Keratinocyte (primary cell): ENCODE results near the gene TNNI3. TPM values are rescaled to one million over a fixed set of nuclear protein-coding genes. Genes with fewer than 3 reads are reported as not detected.

Source experiments
- DNase-seq: peaks from one replicate; pipeline ENCODE4 v3.0.0-alpha.2; 2011; ENCODE audit warnings: low read depth, missing footprints, low spot score
- FAIRE-seq: peaks from 2 replicates; lab custom pipeline; 2011; peaks lifted over from hg19 to GRCh38; lab: Jason Lieb, UNC
- H2AFZ ChIP-seq: 2 replicates; pipeline ENCODE4 v1.6.0; 2012; ENCODE audit warnings: low read length, control low read depth, inconsistent platforms; ENCODE audit not compliant: control insufficient read depth
- H3K27ac ChIP-seq: 2 replicates; pipeline ENCODE4 v1.5.1; 2011; ENCODE audit warnings: low read length; ENCODE audit not compliant: control insufficient read depth, insufficient read depth
- H3K27me3 ChIP-seq: 3 replicates; pipeline ENCODE4 v1.6.0; 2011; ENCODE audit warnings: low read length; ENCODE audit not compliant: control insufficient read depth, insufficient read depth; ENCODE audit errors: extremely low read depth
- H3K36me3 ChIP-seq, 2 experiments: 2 replicates in 1 of 2; 3 replicates in 1 of 2; pipeline ENCODE4 v1.5.1; 2011; ENCODE audit warnings: low read length in 2 of 2, mild to moderate bottlenecking in 1 of 2; ENCODE audit not compliant: control insufficient read depth in 2 of 2, insufficient read depth in 2 of 2; ENCODE audit errors: extremely low read depth in 1 of 2
- H3K4me1 ChIP-seq: 3 replicates; pipeline ENCODE4 v1.5.1; 2011; ENCODE audit warnings: low read length; ENCODE audit not compliant: control insufficient read depth, insufficient read depth; ENCODE audit errors: extremely low read depth
- H3K4me2 ChIP-seq: 3 replicates; pipeline ENCODE4 v1.6.0; 2011; ENCODE audit warnings: low read depth, low read length; ENCODE audit not compliant: control insufficient read depth, insufficient read depth; ENCODE audit errors: extremely low read depth
- H3K4me3 ChIP-seq, 3 experiments: fragments of 200-600 bp in 1 of 3; sonication (generic) in 1 of 3; 2 replicates in 2 of 3; 3 replicates in 1 of 3; pipeline ENCODE4 v1.5.1; 2011 to 2016; ENCODE audit warnings: low read length in 3 of 3, mild to moderate bottlenecking in 3 of 3, control low read depth in 2 of 3, inconsistent platforms in 1 of 3, low read depth in 1 of 3, mixed read lengths in 1 of 3, mixed run types in 1 of 3, moderate library complexity in 1 of 3; ENCODE audit not compliant: control insufficient read depth in 2 of 3, insufficient read depth in 2 of 3; ENCODE audit errors: extremely low read depth in 1 of 3
- H3K79me2 ChIP-seq: 2 replicates; pipeline ENCODE4 v1.6.0; 2012; ENCODE audit warnings: low read length; ENCODE audit not compliant: control insufficient read depth, insufficient read depth
- H3K9ac ChIP-seq: 3 replicates; pipeline ENCODE4 v1.6.0; 2011; ENCODE audit warnings: low read length; ENCODE audit not compliant: control insufficient read depth, insufficient read depth; ENCODE audit errors: extremely low read depth
- H3K9me1 ChIP-seq: 3 replicates; pipeline ENCODE4 v1.6.0; 2011; ENCODE audit warnings: low read length; ENCODE audit not compliant: control insufficient read depth, insufficient read depth; ENCODE audit errors: extremely low read depth
- H3K9me3 ChIP-seq: 2 replicates; pipeline ENCODE4 v1.5.1; 2012; ENCODE audit warnings: low read depth, low read length; ENCODE audit not compliant: control insufficient read depth
- H4K20me1 ChIP-seq: 3 replicates; pipeline ENCODE4 v1.6.0; 2011; ENCODE audit warnings: low read length; ENCODE audit not compliant: control insufficient read depth, insufficient read depth; ENCODE audit errors: extremely low read depth
- CTCF ChIP-seq, 3 experiments: IDR thresholded peaks in 1 of 3; conservative IDR thresholded peaks in 1 of 3; optimal IDR thresholded peaks in 1 of 3; 2 replicates in 2 of 3; 3 replicates in 1 of 3; pipeline versions ENCODE3 to v1.5.1; 2011; ENCODE audit warnings: low read length in 3 of 3, mild to moderate bottlenecking in 3 of 3, moderate library complexity in 2 of 3, control low read depth in 1 of 3, inconsistent platforms in 1 of 3; ENCODE audit not compliant: insufficient read depth in 2 of 3; ENCODE audit errors: extremely low read depth in 1 of 3
- EZH2 ChIP-seq: IDR thresholded peaks from one replicate; pipeline ENCODE4 v1.6.1; 2012; ENCODE audit warnings: inconsistent platforms, mild to moderate bottlenecking, low read length, moderate library complexity
- dilution Hi-C: fragments of 300-500 bp; cut with MboI; formaldehyde crosslinking; loops from one replicate; pipeline ENCODE4 v1.7.0; 2020; ENCODE audit warnings: low sequenced_read_pairs; ENCODE audit not compliant: extremely low pct_ligation_motif_present
- polyA plus RNA-seq, 5 experiments: library from polyadenylated mRNA; depleted of rRNA in 3 of 5; stranded (reverse) in 3 of 5; stranded (forward) in 1 of 5; unstranded in 1 of 5; fragments of >200 nt; gene quantifications; 1 replicate in 1 of 5; 2 replicates in 3 of 5; 3 replicates in 1 of 5; pipeline versions ENCODE4 v1.2.1 to v1.2.3, GENCODE V29; 2011 to 2012; ENCODE audit warnings: missing spikeins in 2 of 5, low read depth in 1 of 5, low replicate concordance in 1 of 5

TNNI3 gene
- polyA plus RNA-seq, 1 donor (not counting 4 experiments of a cell fraction or from before 2014, with no cell fraction given): 4.1 TPM

GRCh38 chr19:55145232-55145631 lies 12.3 kb downstream of the TNNI3 start:
- Histone ChIP-seq H2AFZ (no peak overlapping the region), H3K9me3 (no peaks in the 10 kb centered on the region), H3K9me1 (no peaks in the 10 kb centered on the region), H3K36me3 (no peaks in the 10 kb centered on the region), H3K79me2 (no peaks in the 10 kb centered on the region), H3K4me1 (peaks cover 2% of the 10 kb centered on the region), H3K9ac (no peak overlapping the region), H3K4me2 (peak overlapping the region; percentile 22), H4K20me1 (no peaks in the 10 kb centered on the region), H3K4me3 (peak overlapping the region in 1 of 3 experiments; percentile 29), H3K27me3 (no peaks in the 10 kb centered on the region), H3K27ac (no peak overlapping the region)
- no peak for TF ChIP-seq EZH2
- TF ChIP-seq CTCF (optimal IDR thresholded peaks at IDR 0.05 in 1 of 3, IDR thresholded peaks at IDR 0.05 in 1 of 3, conservative IDR thresholded peaks at IDR 0.05 in 1 of 3; ENCODE audit: extremely low read depth in 1 of 3, insufficient read depth in 2 of 3, low read length in 3 of 3): no peak
- FAIRE-seq (no peak), DNase-seq (no peak)
- dilution Hi-C loops: no loop called here

DNA sequence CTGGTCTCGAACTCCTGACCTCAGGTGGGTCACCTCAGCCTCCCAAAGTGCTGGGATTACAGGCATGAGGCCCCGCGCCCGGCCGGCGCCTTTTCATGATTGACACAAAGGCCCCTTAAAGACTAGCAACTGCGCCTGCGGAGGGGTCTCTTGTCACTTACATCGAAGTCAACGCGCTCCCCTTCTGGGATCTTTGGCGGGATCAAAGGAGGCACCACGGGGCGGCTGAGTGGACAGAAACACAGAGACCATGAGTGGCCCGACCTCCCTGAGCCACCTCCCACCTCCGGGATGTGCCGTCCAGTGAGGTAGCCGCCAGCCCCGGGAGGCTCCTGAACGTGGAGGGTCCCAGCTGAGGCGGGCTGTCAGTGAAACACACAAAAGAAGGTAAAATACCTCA lies 15.8 kb downstream of the TNNI3 start:
- H3K4me2 ChIP-seq: no peak overlapping the region
- no peak overlapping the region for H2AFZ ChIP-seq
- dilution Hi-C loops: no loop called here

More for the DNA sequence above, 15.8 kb downstream of the TNNI3 start:
- Histone ChIP-seq H3K9ac (no peak overlapping the region), H3K9me1 (no peaks in the 10 kb centered on the region), H3K9me3 (no peaks in the 10 kb centered on the region), H3K4me1 (peaks cover 2% of the 10 kb centered on the region), H3K27ac (no peak overlapping the region), H3K79me2 (no peaks in the 10 kb centered on the region), H3K4me3 (no peak overlapping the region), H3K36me3 (no peaks in the 10 kb centered on the region), H4K20me1 (no peaks in the 10 kb centered on the region), H3K27me3 (no peaks in the 10 kb centered on the region)
- FAIRE-seq (no peak), DNase-seq (no peak)
- TF ChIP-seq CTCF (optimal IDR thresholded peaks at IDR 0.05 in 1 of 3, IDR thresholded peaks at IDR 0.05 in 1 of 3, conservative IDR thresholded peaks at IDR 0.05 in 1 of 3; ENCODE audit: extremely low read depth in 1 of 3, insufficient read depth in 2 of 3, low read length in 3 of 3): no peak
- TF ChIP-seq EZH2: no peak
